Uterus (tissue), 4 donors: ENCODE measurements around the gene HPS4. TPM values are rescaled to one million over a fixed set of nuclear protein-coding genes. Genes with fewer than 3 reads are reported as not detected.
"Not testable (repeated sequence)": the region's sequence is repeated elsewhere in the genome, so short reads cannot be mapped to it uniquely, and the experiment has no call there.

Experiments used
- DNase-seq, 2 donors: peaks; one replicate each; pipeline ENCODE4 v3.0.0-alpha.2; 2019 to 2020
- H3K27ac ChIP-seq, 2 donors: fragments of 200-600 bp; sonication (generic); 1 replicate in 1 of 2; 2 replicates in 1 of 2; pipeline ENCODE4 v1.5.1; 2016 to 2018
- H3K27me3 ChIP-seq, 2 donors: fragments of 200-600 bp; sonication (generic); one replicate each; pipeline ENCODE4 v1.5.1; 2018 to 2019; ENCODE audit warnings: control low read depth in 1 of 2
- H3K36me3 ChIP-seq, 2 donors: fragments of 200-600 bp; sonication (generic); one replicate each; pipeline ENCODE4 v1.5.1; 2019; ENCODE audit warnings: control low read depth in 1 of 2
- H3K4me1 ChIP-seq, 2 donors: fragments of 200-600 bp; sonication (generic); one replicate each; pipeline ENCODE4 v1.5.1; 2018 to 2019; ENCODE audit warnings: control low read depth in 1 of 2
- H3K4me3 ChIP-seq, 2 donors: fragments of 200-600 bp; sonication (generic); 1 replicate in 1 of 2; 2 replicates in 1 of 2; pipeline ENCODE4 v1.5.1; 2018 to 2019; ENCODE audit warnings: mild to moderate bottlenecking in 1 of 2
- H3K9me3 ChIP-seq, 2 donors: fragments of 200-600 bp; sonication (generic); one replicate each; pipeline ENCODE4 v1.5.1; 2019; ENCODE audit warnings: control low read depth in 1 of 2
- CTCF ChIP-seq, 4 experiments: fragments of 200-600 bp in 2 of 4; fragments of 450-650 bp in 2 of 4; sonication (generic) in 2 of 4; IDR thresholded peaks; one replicate each; pipeline ENCODE4 v1.5.1; 2016 to 2019; ENCODE audit warnings: antibody characterized with exemption in 4 of 4, mild to moderate bottlenecking in 2 of 4, moderate library complexity in 1 of 4
- POLR2A ChIP-seq, 2 donors: fragments of 450-650 bp; IDR thresholded peaks; one replicate each; pipeline ENCODE4 v1.6.1; 2016; ENCODE audit warnings: antibody characterized with exemption in 2 of 2, mild to moderate bottlenecking in 1 of 2, moderate library complexity in 1 of 2
- intact Hi-C: fragments of 100-400 bp; cut with DNase I; formaldehyde crosslinking; loops from one replicate; pipeline ENCODE4 v1.15.1; 2023; ENCODE audit warnings: low total_unique reads
- total RNA-seq, 4 donors: library from RNA; depleted of rRNA in 3 of 4; stranded (reverse); fragments of >200 nt in 3 of 4; gene quantifications; one replicate each; pipeline versions ENCODE4 v1.1.0 to v1.2.4, GENCODE V29; 2014 to 2023
- donor health status: DM: yes; HTN: yes; CAD: no.

HPS4 gene
- total RNA-seq, 4 donors from 2014 or later: 23.5 to 65.6 (median 43.5) TPM

GRCh38 chr22:26414347-26414746, 69.2 kb downstream of the HPS4 start:
- intact Hi-C loops: no loop called here
- H3K36me3 ChIP-seq: no peaks in the 10 kb centered on the region
- H3K4me3 ChIP-seq: no peak overlapping the region
- H3K27ac ChIP-seq: no peak overlapping the region
- no peak for TF ChIP-seq CTCF (IDR thresholded peaks at IDR 0.05)
- no peak for TF ChIP-seq POLR2A (IDR thresholded peaks at IDR 0.05)
- H3K9me3 ChIP-seq: no peaks in the 10 kb centered on the region
- no peak for DNase-seq
- no peaks in the 10 kb centered on the region for H3K4me1 ChIP-seq
- no peaks in the 10 kb centered on the region for H3K27me3 ChIP-seq

GRCh38 chr22:26410386-26410785, 73.2 kb downstream of the HPS4 start:
- intact Hi-C loops: no loop called here
- Histone ChIP-seq H3K27ac (no peak overlapping the region), H3K27me3 (no peaks in the 10 kb centered on the region), H3K4me1 (no peaks in the 10 kb centered on the region), H3K9me3 (no peaks in the 10 kb centered on the region), H3K36me3 (no peaks in the 10 kb centered on the region), H3K4me3 (no peak overlapping the region)
- TF ChIP-seq CTCF (IDR thresholded peaks at IDR 0.05): no peak
- no peak for TF ChIP-seq POLR2A (IDR thresholded peaks at IDR 0.05)
- DNase-seq: no peak

- Histone ChIP-seq H3K9me3 (no peaks in the 10 kb centered on the region), H3K4me3 (no peak overlapping the region), H3K36me3 (no peaks in the 10 kb centered on the region), H3K27me3 (no peaks in the 10 kb centered on the region), H3K27ac (no peak overlapping the region), H3K4me1 (no peaks in the 10 kb centered on the region)
- intact Hi-C loops: no loop called here
- TF ChIP-seq POLR2A (IDR thresholded peaks at IDR 0.05) (no peak), CTCF (IDR thresholded peaks at IDR 0.05) (no peak)
- no peak for DNase-seq
Measured at GRCh38 chr22:26409719-26410335, 73.8 kb downstream of the HPS4 start.

GRCh38 chr22:26408562-26409220, 74.9 kb downstream of the HPS4 start:
- H3K9me3 ChIP-seq, intact Hi-C loops, H3K27me3 ChIP-seq, H3K36me3 ChIP-seq, H3K27ac ChIP-seq, DNase-seq, H3K4me3 ChIP-seq, H3K4me1 ChIP-seq: not testable (repeated sequence)

- H3K36me3 ChIP-seq: no peaks in the 10 kb centered on the region
- DNase-seq: no peak
- no peaks in the 10 kb centered on the region for H3K27me3 ChIP-seq
- TF ChIP-seq CTCF (IDR thresholded peaks at IDR 0.05) (no peak), POLR2A (IDR thresholded peaks at IDR 0.05) (no peak)
- H3K9me3 ChIP-seq: no peaks in the 10 kb centered on the region
- no peaks in the 10 kb centered on the region for H3K4me1 ChIP-seq
- intact Hi-C loops: no loop called here
- H3K4me3 ChIP-seq: no peak overlapping the region
- no peak overlapping the region for H3K27ac ChIP-seq
Measured at GRCh38 chr22:26406118-26406517, 77.5 kb downstream of the HPS4 start.
